Stimulated activated CD4-positive, alpha-beta T cell treated with anti-CD3 and anti-CD28 coated beads, Interleukin-15, amount 100 ng/mL, for 24 hours (primary cell): ENCODE results near the gene HMCN1.

Experiments used
- DNase-seq: peaks from one replicate; pipeline ENCODE4 v3.0.0-alpha.2; 2020

The HMCN1 gene

DNA sequence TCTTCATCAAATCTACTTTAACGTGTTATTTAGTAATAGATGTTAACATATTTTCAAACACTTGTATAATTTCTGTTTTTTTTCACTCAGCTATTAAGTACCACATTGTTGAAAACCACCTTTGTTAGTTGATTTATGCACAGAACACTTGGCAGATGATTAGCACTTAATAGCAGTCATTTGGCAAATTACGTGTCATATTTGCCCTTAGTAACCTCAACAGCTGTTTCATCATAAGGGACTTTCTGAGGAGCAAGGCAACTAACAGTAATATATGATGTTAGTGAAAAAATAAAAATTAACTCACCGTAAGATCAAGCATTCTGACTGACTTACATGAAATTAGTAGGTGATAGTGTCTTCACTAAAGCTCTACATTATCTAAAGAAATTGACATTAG, 186.4 kb downstream of the HMCN1 start:
- DNase-seq: no peak

DNA sequence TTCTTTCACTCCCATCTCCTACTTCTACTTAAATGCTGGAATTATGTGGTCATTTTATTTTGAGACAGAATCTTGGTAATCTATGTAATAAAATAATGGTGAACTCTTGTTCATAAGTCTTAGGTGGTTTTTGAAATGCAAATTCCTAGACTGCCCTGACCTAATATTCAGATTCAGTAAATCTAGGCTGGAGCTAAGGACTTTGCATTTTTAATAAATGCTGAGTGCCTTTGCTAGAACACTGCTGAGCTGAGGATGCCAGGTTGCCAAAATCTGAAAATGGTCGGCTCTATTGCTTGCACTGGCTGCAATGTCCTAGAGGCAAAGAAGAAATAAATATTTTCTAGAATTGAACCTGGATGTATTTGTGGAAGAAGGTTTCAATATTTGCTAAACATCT, 187.4 kb downstream of the HMCN1 start:
- no peak for DNase-seq

DNA sequence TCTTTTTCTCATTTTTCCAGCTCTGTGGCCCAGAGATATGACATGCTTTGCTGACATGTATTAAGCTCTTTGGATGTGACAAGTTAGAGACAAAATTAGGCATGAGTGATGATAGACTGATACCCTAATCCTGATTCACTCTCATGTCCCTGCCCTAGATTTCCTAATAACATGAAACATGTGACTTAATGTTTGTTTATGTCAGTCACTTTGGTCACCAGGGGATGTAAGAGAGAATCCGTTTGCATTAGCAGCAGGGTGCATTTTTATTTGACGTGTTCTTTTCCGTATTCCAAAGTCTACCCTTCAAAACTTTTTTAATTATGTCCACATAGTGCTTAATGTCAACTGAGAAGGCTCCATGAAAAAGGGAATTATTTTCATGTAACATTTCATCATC, 192.4 kb downstream of the HMCN1 start:
- DNase-seq: no peak

- no peak for DNase-seq
Measured at GRCh38 chr1:185929776-185930175, 195.6 kb downstream of the HMCN1 start.

GRCh38 chr1:185931438-185931837, 197.2 kb downstream of the HMCN1 start:
- no peak for DNase-seq

GRCh38 chr1:185933580-185933979, 199.4 kb downstream of the HMCN1 start:
- DNase-seq: no peak

GRCh38 chr1:185934476-185935189, 200.4 kb downstream of the HMCN1 start:
- no peak for DNase-seq

- DNase-seq: no peak
Measured at GRCh38 chr1:185935360-185935759, 201.2 kb downstream of the HMCN1 start.

GRCh38 chr1:185936641-185937040, 202.4 kb downstream of the HMCN1 start:
- DNase-seq: no peak

GRCh38 chr1:185938396-185938795, 204.2 kb downstream of the HMCN1 start:
- no peak for DNase-seq

DNA sequence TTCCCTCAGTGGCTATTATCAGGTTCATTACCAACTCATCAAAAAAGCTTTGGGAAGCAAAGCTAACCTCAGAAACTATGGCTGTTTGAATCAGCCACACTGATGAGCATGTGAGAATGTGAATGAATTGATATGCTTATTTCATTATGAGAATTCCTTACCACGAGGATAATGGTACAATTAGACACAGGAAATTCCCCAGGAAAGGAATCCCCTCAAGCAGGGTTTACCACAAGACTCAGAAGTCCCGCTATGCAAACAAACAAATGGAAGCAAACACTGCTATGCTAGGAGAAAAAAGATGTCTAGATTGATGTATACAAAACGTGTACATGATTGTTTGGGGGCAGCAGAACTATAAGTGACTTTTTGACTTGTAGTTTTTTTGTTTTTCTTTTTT, 205.0 kb downstream of the HMCN1 start:
- DNase-seq: no peak

DNA sequence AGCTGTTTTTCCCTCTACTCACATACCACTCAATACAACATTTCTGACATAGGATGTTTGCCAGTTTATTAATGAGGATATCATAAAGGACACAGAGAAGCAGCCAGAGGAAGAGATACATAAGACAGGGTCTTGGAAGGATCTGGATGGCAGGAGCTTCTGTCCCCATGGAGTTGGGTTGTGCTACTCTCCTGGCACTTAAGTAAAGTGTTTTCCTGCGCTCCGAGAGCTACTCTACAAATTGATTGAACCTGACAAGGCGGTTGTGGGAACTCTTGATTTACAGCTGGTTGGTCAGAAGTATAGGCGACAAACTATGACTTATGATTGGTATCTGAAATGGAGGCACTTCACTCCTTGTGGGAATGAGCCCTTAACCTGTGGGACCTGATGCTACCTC, 208.8 kb downstream of the HMCN1 start:
- DNase-seq: no peak

GRCh38 chr1:185956881-185957280, 222.7 kb downstream of the HMCN1 start:
- no peak for DNase-seq

GRCh38 chr1:185957441-185958363, 223.5 kb downstream of the HMCN1 start:
- DNase-seq: no peak

DNA sequence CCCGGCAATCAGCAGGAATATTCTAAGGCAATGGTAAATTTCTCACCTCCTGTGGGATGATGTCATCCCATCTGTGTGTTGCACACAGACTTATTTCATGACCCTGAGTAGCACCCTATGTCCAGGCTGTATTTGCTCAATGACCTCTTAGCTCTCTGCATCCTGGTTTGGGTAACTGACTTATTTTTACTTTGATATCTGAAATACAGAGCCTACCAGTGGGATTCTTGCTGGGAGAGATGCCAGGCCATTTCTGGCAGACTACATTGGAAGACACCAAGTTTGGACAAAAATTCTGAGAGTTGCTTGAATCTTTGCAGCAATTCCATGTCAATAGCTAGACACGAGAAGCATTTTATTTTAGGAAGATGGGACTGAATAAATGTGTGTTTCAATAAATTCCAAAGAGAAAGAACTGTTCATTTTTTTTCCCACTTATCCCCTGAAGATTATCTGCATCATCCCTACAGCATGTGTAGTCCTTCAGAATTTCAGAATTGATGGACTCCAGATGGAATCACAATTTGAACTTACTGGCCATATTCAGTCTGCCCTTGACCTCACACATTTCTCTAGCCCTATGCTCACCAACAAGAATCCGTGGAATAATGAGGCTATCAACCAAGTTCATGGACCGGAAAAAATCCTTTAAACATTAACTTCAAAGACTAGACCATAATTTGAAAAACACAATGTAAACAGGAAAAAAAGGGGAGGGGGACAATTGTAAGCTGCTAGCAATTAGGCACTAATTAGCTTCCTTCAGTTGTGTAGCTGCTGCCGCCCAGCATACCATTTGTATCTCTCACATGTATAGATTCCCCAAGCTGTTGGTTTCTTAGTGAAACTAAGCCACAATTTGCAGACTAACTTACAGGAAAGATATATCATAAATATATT, 226.5 kb downstream of the HMCN1 start:
- no peak for DNase-seq

GRCh38 chr1:185961664-185962063, 227.5 kb downstream of the HMCN1 start:
- no peak for DNase-seq

DNA sequence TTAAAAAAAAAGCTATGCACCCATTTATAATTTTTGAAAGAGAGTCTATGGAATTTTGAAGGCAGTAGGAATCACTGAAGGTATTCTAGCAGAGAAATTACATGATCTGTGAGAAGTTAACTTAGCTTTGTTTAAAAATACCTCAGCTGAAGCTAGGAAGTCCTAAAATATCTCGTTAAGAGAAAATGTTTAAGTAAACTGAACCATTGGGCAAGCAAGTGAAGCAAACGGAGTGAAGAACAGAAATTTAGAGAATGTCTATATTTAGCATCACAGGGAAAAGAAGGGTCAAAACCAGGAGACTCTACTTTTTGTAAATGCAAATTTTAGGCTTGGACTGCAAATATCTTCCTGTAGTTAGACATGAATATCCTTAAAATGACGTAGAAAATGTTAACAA, 230.8 kb downstream of the HMCN1 start:
- no peak for DNase-seq

- DNase-seq: no peak
Measured at GRCh38 chr1:185965870-185966269, 231.7 kb downstream of the HMCN1 start.

DNA sequence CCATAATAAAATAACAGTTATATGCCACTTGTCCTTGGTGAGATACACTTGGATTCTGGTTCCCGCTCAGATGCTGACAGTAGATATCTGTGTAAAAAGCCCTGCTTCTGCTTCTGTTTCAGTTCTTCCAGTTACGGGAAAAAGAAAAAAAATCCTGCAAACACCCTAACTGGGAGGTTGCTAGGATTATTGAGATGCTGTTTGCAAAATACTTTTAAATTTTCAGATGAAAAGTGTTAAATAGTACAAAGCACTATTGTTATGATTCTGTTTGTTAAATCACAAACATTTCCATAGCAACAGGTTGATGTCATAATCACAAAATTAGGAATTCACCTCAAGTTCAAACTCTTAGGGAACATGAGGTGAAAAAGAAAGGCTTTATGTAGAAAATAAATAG, 232.3 kb downstream of the HMCN1 start:
- no peak for DNase-seq

- no peak for DNase-seq
Measured at GRCh38 chr1:185969028-185969427, 234.8 kb downstream of the HMCN1 start.

DNA sequence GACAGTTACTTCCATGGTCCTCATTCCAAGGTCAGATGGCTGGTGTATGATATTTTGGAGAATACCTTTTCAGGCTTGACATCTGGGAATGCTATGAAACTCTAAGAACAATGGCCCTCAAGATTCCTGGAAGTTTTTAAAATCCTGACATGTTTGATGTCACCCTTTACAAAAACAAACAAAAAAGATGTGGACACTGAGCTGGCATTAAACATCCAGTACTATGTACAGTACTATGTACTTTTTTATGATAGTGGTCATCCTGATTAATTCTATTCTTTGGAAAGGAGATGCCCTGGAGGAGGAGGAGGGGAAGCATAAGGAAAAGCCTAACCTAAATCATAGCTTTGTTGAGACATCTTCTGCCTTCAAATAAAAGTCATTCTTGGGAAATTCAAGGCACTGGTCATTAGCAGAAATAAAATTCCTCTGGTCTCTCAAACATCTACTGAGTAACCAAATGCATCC, 235.4 kb downstream of the HMCN1 start:
- DNase-seq: no peak

GRCh38 chr1:185971688-185972087, 237.5 kb downstream of the HMCN1 start:
- no peak for DNase-seq
